HepG2 (cell line): Measurements from ENCODE around the gene CNNM1. TPM values are rescaled to one million over a fixed set of nuclear protein-coding genes. Genes with fewer than 3 reads are reported as not detected.
A peak's percentile ranks its signal among the peaks of the same experiment; 100 is the strongest.

Experiments used
- ATAC-seq: fragments of 200-7000 bp; cut with Tn5 transposase; 3 replicates; pipeline ENCODE4 v1.9.1; 2020; ENCODE audit warnings: mild to moderate bottlenecking, moderate library complexity
- BruUV-seq: library from RNA; stranded (reverse); fragments of 400-500 nt; replicated peaks from 2 replicates; lab custom pipeline; 2021; lab: Mats Ljungman, UMichigan
- CTCF ChIA-PET: fragments of 300-600 bp; formaldehyde crosslinking; extraction: SDS; loops from one replicate; lab custom pipeline; 2021; ENCODE audit warnings: low total read pairs, inconsistent platforms, low intra/inter-chr PET ratio; lab: Yijun Ruan, JAX
- POLR2A ChIA-PET: fragments of 350-600 bp; sonication (Branson Sonifier 250); formaldehyde crosslinking; loops from one replicate; lab custom pipeline; 2020; ENCODE audit warnings: antibody characterized with exemption, inconsistent platforms; lab: Yijun Ruan, JAX
- DNase-seq: peaks from one replicate; pipeline ENCODE4 v3.0.0-alpha.2; 2015; ENCODE audit warnings: low spot score
- FAIRE-seq: peaks from 3 replicates; lab custom pipeline; 2011; peaks lifted over from hg19 to GRCh38; lab: Jason Lieb, UNC
- H2AFZ ChIP-seq: one replicate; pipeline ENCODE4 v1.6.1; 2011; ENCODE audit warnings: low read length, inconsistent platforms
- H3K27ac ChIP-seq: fragments of 300-600 bp; 3 replicates; pipeline ENCODE4 v1.8.0; 2011; ENCODE audit warnings: mixed run types, mild to moderate bottlenecking, mixed read lengths, low read length, inconsistent platforms; ENCODE audit not compliant: insufficient read depth; ENCODE audit errors: extremely low read length
- H3K27me3 ChIP-seq, 2 experiments: fragments of 200-600 bp in 1 of 2; 2 replicates in 1 of 2; 3 replicates in 1 of 2; pipeline versions ENCODE4 v1.6.0 to v1.8.0; 2011; ENCODE audit warnings: low read length in 2 of 2, mild to moderate bottlenecking in 2 of 2, moderate library complexity in 2 of 2, inconsistent platforms in 1 of 2; ENCODE audit not compliant: insufficient read depth in 2 of 2, control insufficient read depth in 1 of 2
- H3K36me3 ChIP-seq, 2 experiments: fragments of 200-600 bp in 1 of 2; replicated peaks in 1 of 2; 2 replicates in 1 of 2; 3 replicates in 1 of 2; pipeline versions ENCODE4 v1.5.1 to v1.8.0; 2011; ENCODE audit warnings: low read length in 2 of 2, inconsistent platforms in 1 of 2; ENCODE audit not compliant: insufficient read depth in 2 of 2, control insufficient read depth in 1 of 2
- H3K4me1 ChIP-seq: 2 replicates; pipeline ENCODE4 v1.5.1; 2012; ENCODE audit warnings: low read length, inconsistent platforms; ENCODE audit not compliant: insufficient read depth
- H3K4me2 ChIP-seq: 2 replicates; pipeline ENCODE4 v1.6.0; 2011; ENCODE audit warnings: low read depth, low read length, inconsistent platforms
- H3K4me3 ChIP-seq, 3 experiments: fragments of 200-600 bp in 1 of 3; sonication (generic), shearing (Covaris generic) in 1 of 3; replicated peaks in 1 of 3; 2 replicates each; pipeline ENCODE4 v1.5.1; 2011 to 2016; ENCODE audit warnings: low read length in 3 of 3, inconsistent platforms in 2 of 3, low read depth in 2 of 3, mild to moderate bottlenecking in 2 of 3, control low read depth in 1 of 3, mixed read lengths in 1 of 3; ENCODE audit not compliant: insufficient read depth in 1 of 3
- H3K79me2 ChIP-seq: one replicate; pipeline ENCODE4 v1.6.1; 2011; ENCODE audit warnings: low read length, inconsistent platforms; ENCODE audit not compliant: insufficient read depth
- H3K9ac ChIP-seq: 2 replicates; pipeline ENCODE4 v1.6.0; 2011; ENCODE audit warnings: mild to moderate bottlenecking, low read depth, low read length, inconsistent platforms; ENCODE audit not compliant: insufficient read depth
- H3K9me3 ChIP-seq: 2 replicates; pipeline ENCODE4 v1.5.1; 2012; ENCODE audit warnings: mild to moderate bottlenecking, low read length
- H4K20me1 ChIP-seq: 2 replicates; pipeline ENCODE4 v1.6.0; 2011; ENCODE audit warnings: inconsistent platforms, mild to moderate bottlenecking, low read length, moderate library complexity; ENCODE audit not compliant: insufficient read depth
- AHR ChIP-seq: IDR thresholded peaks from 2 replicates; pipeline ENCODE4 v1.6.1; 2018; ENCODE audit warnings: missing genetic modification reagents, missing compliant biosample characterization
- AKNA ChIP-seq: sonication (generic); formaldehyde crosslinking; IDR thresholded peaks from 2 replicates; pipeline ENCODE4 v1.4.0; 2020; ENCODE audit warnings: missing genetic modification reagents, borderline replicate concordance
- KDM4B ChIP-seq: sonication (generic); formaldehyde crosslinking; IDR thresholded peaks from 2 replicates; pipeline ENCODE4 v1.4.0; 2020; ENCODE audit warnings: missing genetic modification reagents
- NR0B2 ChIP-seq: sonication (generic); formaldehyde crosslinking; IDR thresholded peaks from 2 replicates; pipeline ENCODE4 v1.4.0; 2020; ENCODE audit warnings: mild to moderate bottlenecking, missing genetic modification reagents
- PHF21A ChIP-seq: sonication (generic); formaldehyde crosslinking; IDR thresholded peaks from 2 replicates; pipeline ENCODE4 v1.5.0; 2020; ENCODE audit warnings: mild to moderate bottlenecking, missing genetic modification reagents
- RNF2 ChIP-seq: fragments of 450-650 bp; conservative IDR thresholded peaks from 2 replicates; pipeline ENCODE4 v1.6.1; 2016; ENCODE audit warnings: low read depth
- ZNF280D ChIP-seq: sonication (generic); formaldehyde crosslinking; IDR thresholded peaks from 2 replicates; pipeline ENCODE4 v1.5.1; 2020; ENCODE audit warnings: mild to moderate bottlenecking, missing genetic modification reagents
- ZNF83 ChIP-seq: sonication (generic); formaldehyde crosslinking; IDR thresholded peaks from 2 replicates; pipeline ENCODE4 v1.4.0; 2020; ENCODE audit warnings: missing genetic modification reagents, mild to moderate bottlenecking, borderline replicate concordance
- WGBS: methylation state at CpG from one replicate; pipeline ENCODE4 v1.1.6; 2017; ENCODE audit warnings: low lambda C conversion rate; 5-methylcytosine and 5-hydroxymethylcytosine counted together
- in situ Hi-C: cut with HindIII; loops from 2 replicates; pipeline ENCODE4 v1.10.0; 2017; ENCODE audit warnings: low pct_unique_long_range_greater_than_20kb; ENCODE audit not compliant: extremely low pct_ligation_motif_present
- intact Hi-C: fragments of 100-400 bp; cut with micrococcal nuclease; formaldehyde crosslinking; loops from one replicate; pipeline ENCODE4 v1.10.0; 2022; ENCODE audit not compliant: unreplicated experiment
- polyA plus RNA-seq, 8 experiments: library from polyadenylated mRNA; depleted of rRNA in 3 of 8; stranded (reverse) in 7 of 8; unstranded in 1 of 8; fragments of >200 nt; fragmentation: Illumina TruSeq in 4 of 8; extraction: Trizol in 4 of 8; gene quantifications; 2 replicates each; pipeline versions ENCODE4 v1.2.1 to v1.2.3, GENCODE V29; 2011 to 2016; ENCODE audit warnings: low read depth in 4 of 8, missing spikeins in 1 of 8, mixed read lengths in 1 of 8; ENCODE audit not compliant: insufficient read depth in 1 of 8
- total RNA-seq, 5 experiments: library from RNA; depleted of rRNA; stranded (reverse); fragments of >200 nt; fragmentation: Illumina TruSeq; extraction: Trizol; gene quantifications; 2 replicates each; pipeline ENCODE4 v1.2.3, GENCODE V29; 2016; ENCODE audit warnings: low read depth in 1 of 5

CNNM1 gene
- total and polyA plus RNA-seq, 2 of the 13 experiments (the other 11 are each of a cell fraction or from before 2014, with no cell fraction given), result 4.3 to 9.6 TPM

GRCh38 chr10:99368646-99369045 is 39.5 kb downstream of the CNNM1 start:
- H3K4me2 ChIP-seq, result no peak overlapping the region
- ATAC-seq, result peak; percentile 50; the same call in 2 of the 3 replicates
- peaks cover 34% of the 10 kb centered on the region; the same call in 1 of the 2 replicates for H3K4me1 ChIP-seq
- no TSS peak for BruUV-seq
- intact Hi-C loops (no loop called here), in situ Hi-C loops (no loop called here)
- no peak overlapping the region for H3K4me3 ChIP-seq
- H3K27me3 ChIP-seq, result no peaks in the 10 kb centered on the region
- FAIRE-seq, result no peak
- no peak overlapping the region for H3K27ac ChIP-seq
- H3K9ac ChIP-seq, result no peak overlapping the region
- WGBS, result 8% methylated on average over 1 of the region's 1 CpG
- H3K36me3 ChIP-seq, result no peaks in the 10 kb centered on the region; a peak in 1 of 5 replicates
- no peaks in the 10 kb centered on the region for H3K9me3 ChIP-seq
- H2AFZ ChIP-seq, result no peak overlapping the region
- CTCF ChIA-PET, result no interaction called here
- POLR2A ChIA-PET, result no interaction called here
- DNase-seq, result peak; percentile 27
- no peaks in the 10 kb centered on the region for H4K20me1 ChIP-seq
- no peaks in the 10 kb centered on the region for H3K79me2 ChIP-seq
- no peak for TF ChIP-seq AHR (CRISPR knock-in tag)
- TF ChIP-seq AKNA (CRISPR knock-in tag), result no peak
- TF ChIP-seq NR0B2 (CRISPR knock-in tag), result no peak
- no peak for TF ChIP-seq ZNF280D (CRISPR knock-in tag)
- TF ChIP-seq RNF2, result no peak
- no peak for TF ChIP-seq ZNF83
- TF ChIP-seq KDM4B (CRISPR knock-in tag), result no peak
- no peak for TF ChIP-seq PHF21A (CRISPR knock-in tag)
